ENCODE results near the gene ADAMTS16.

DNA sequence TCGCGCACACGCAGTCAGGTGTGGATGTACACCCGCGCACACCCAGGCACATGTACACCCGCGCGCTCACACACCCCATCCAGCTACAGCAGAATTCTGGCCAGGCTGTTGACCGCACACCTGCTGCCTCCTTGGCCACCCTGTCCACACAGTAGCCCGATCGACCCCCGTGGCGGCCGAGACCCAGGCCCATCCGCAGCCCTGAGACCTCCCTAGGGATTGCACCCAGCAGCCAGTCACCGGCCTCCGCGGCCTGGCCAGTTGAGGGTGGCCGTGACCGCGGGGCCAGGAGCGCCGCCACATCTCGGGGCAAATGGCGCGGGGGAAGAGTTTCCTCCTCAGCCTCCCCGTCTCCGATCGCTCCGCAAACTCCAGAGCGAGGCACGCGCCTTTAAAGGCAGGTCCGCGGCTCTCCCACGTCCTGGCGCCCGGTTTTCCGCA lies 774 bp upstream of the ADAMTS16 start:
- TF ChIP-seq GATA3 (IDR thresholded peaks at IDR 0.05; ENCODE audit: low read depth, low read length), result no peak
- TF ChIP-seq GATA2 (IDR thresholded peaks at IDR 0.05; ENCODE audit: low read depth, low read length), result no peak

Measured in SH-SY5Y (cell line).